AG09319 (cell line): ENCODE results near the gene MXD3.

Source experiments
- DNase-seq: peaks from one replicate; pipeline ENCODE4 v3.0.0-alpha.2; 2010; ENCODE audit warnings: low read depth; ENCODE audit errors: extremely low read depth
- CTCF ChIP-seq: IDR thresholded peaks from 2 replicates; pipeline ENCODE4 v1.5.1; 2011; ENCODE audit warnings: low read depth, mild to moderate bottlenecking, inconsistent platforms, low read length, moderate library complexity

The MXD3 gene

GRCh38 chr5:177299697-177300096 lies 12.0 kb downstream of the MXD3 start:
- TF ChIP-seq CTCF = no peak
- no peak for DNase-seq

- DNase-seq = no peak
- TF ChIP-seq CTCF = no peak
Measured at GRCh38 chr5:177297922-177298321, 13.8 kb downstream of the MXD3 start.

- no peak for DNase-seq
- TF ChIP-seq CTCF = no peak
Measured at GRCh38 chr5:177296581-177296980, 15.1 kb downstream of the MXD3 start.

- DNase-seq = no peak
- no peak for TF ChIP-seq CTCF
Measured at GRCh38 chr5:177295924-177296323, 15.8 kb downstream of the MXD3 start.

GRCh38 chr5:177294632-177295031 lies 17.1 kb downstream of the MXD3 start:
- no peak for DNase-seq
- TF ChIP-seq CTCF = no peak

- TF ChIP-seq CTCF = no peak
- DNase-seq = no peak
Measured at GRCh38 chr5:177293819-177294581, 17.7 kb downstream of the MXD3 start.

- TF ChIP-seq CTCF = no peak
Measured at GRCh38 chr5:177291735-177292134, 20.0 kb downstream of the MXD3 start.

More at GRCh38 chr5:177291735-177292134, 20.0 kb downstream of the MXD3 start:
- DNase-seq = no peak
